ENCODE data around the gene CDCA8.
A peak's percentile ranks its signal among the peaks of the same experiment; 100 is the strongest.

- TF ChIP-seq SPI1 (IDR thresholded peaks at IDR 0.05; ENCODE audit: low read depth, low read length) (peak; percentile 15; the same call in 1 of the 2 replicates), POLR2AphosphoS5 (IDR thresholded peaks at IDR 0.05; ENCODE audit: low read depth, low read length) (no peak), POLR2A (IDR thresholded peaks at IDR 0.05; ENCODE audit: low read depth, low read length) (no peak), TAF1 (IDR thresholded peaks at IDR 0.05; ENCODE audit: low read depth, low read length) (no peak), PAX5 (IDR thresholded peaks at IDR 0.05; ENCODE audit: insufficient read depth, low read length, severe bottlenecking) (no peak), POU2F2 (IDR thresholded peaks at IDR 0.05; ENCODE audit: low read depth, low read length) (no peak)
These were observed 30.1 kb upstream of the CDCA8 start for GRCh38 chr1:37662031-37662755.

Measured in GM12891 (cell line).